K562 (cell line): ENCODE results near the gene VSIG10L. TPM values are rescaled to one million over a fixed set of nuclear protein-coding genes. Genes with fewer than 3 reads are reported as not detected.
A peak's percentile ranks its signal among the peaks of the same experiment; 100 is the strongest.

Experiments used
- ARNT ChIP-seq, 2 experiments: fragments of 450-650 bp; IDR thresholded peaks; 2 replicates each; pipeline ENCODE4 v1.6.1; 2016; ENCODE audit warnings: mild to moderate bottlenecking in 1 of 2
- EP400 ChIP-seq: fragments of 450-650 bp; IDR thresholded peaks from 2 replicates; pipeline ENCODE4 v1.6.1; 2017; ENCODE audit warnings: antibody characterized with exemption, mild to moderate bottlenecking, moderate library complexity
- KDM4B ChIP-seq, 2 experiments: fragments of 450-650 bp in 1 of 2; sonication (generic) in 1 of 2; IDR thresholded peaks; 2 replicates each; pipeline ENCODE4 v1.6.1; 2016 to 2017; ENCODE audit warnings: borderline replicate concordance in 2 of 2, antibody characterized with exemption in 1 of 2, low read depth in 1 of 2, mild to moderate bottlenecking in 1 of 2
- KLF6 ChIP-seq: fragments of 250-450 bp; sonication (Bioruptor Pico); IDR thresholded peaks from 2 replicates; pipeline ENCODE4 v1.4.0; 2020; ENCODE audit warnings: mild to moderate bottlenecking, moderate library complexity, borderline replicate concordance
- NR2C1 ChIP-seq, 2 experiments: fragments of 450-650 bp; IDR thresholded peaks; 2 replicates each; pipeline ENCODE4 v1.6.1; 2017; ENCODE audit warnings: mild to moderate bottlenecking in 2 of 2, antibody characterized with exemption in 1 of 2, inconsistent platforms in 1 of 2, missing compliant biosample characterization in 1 of 2, missing genetic modification characterization in 1 of 2
- NR3C1 ChIP-seq: sonication (generic); formaldehyde crosslinking; IDR thresholded peaks from 2 replicates; pipeline ENCODE4 v1.8.1; 2022; ENCODE audit warnings: missing genetic modification reagents
- PHTF2 ChIP-seq: fragments of 250-450 bp; sonication (Bioruptor Pico); IDR thresholded peaks from 2 replicates; pipeline ENCODE4 v1.5.0; 2021; ENCODE audit warnings: mild to moderate bottlenecking
- RBM25 ChIP-seq: fragments of 200-400 bp; formaldehyde crosslinking; IDR thresholded peaks from 2 replicates; pipeline ENCODE4 v1.6.1; 2018; ENCODE audit warnings: low read length, low read depth, moderate library complexity; ENCODE audit not compliant: severe bottlenecking
- RFX7 ChIP-seq: fragments of 250-450 bp; sonication (Bioruptor Pico); IDR thresholded peaks from 2 replicates; pipeline ENCODE4 v1.5.1; 2021; ENCODE audit warnings: mild to moderate bottlenecking
- SAFB ChIP-seq: fragments of 200-400 bp; formaldehyde crosslinking; IDR thresholded peaks from 2 replicates; pipeline ENCODE4 v1.6.1; 2017; ENCODE audit warnings: low read depth, low read length, borderline replicate concordance
- ZNF592 ChIP-seq: fragments of 450-650 bp; IDR thresholded peaks from 2 replicates; pipeline ENCODE4 v1.6.1; 2017; ENCODE audit warnings: antibody characterized with exemption, mild to moderate bottlenecking
- ZNF77 ChIP-seq: fragments of 250-450 bp; sonication (Bioruptor Pico); IDR thresholded peaks from 2 replicates; pipeline ENCODE4 v1.5.0; 2020
- polyA plus RNA-seq, 8 experiments: library from polyadenylated mRNA; depleted of rRNA in 4 of 8; stranded (reverse) in 5 of 8; unstranded in 3 of 8; fragments of >200 nt; fragmentation: Nextera tagmentation in 2 of 8; fragmentation: Illumina TruSeq in 1 of 8; extraction: Ambion mirVana in 2 of 8; extraction: Trizol in 1 of 8; gene quantifications; 2 replicates each; pipeline versions ENCODE4 v1.2.1 to v1.2.3, GENCODE V29; 2011 to 2014; ENCODE audit warnings: inconsistent platforms in 1 of 8, missing spikeins in 1 of 8
- total RNA-seq, 7 experiments: library from RNA; depleted of rRNA in 6 of 7; stranded (reverse); fragments of >200 nt in 6 of 7; fragmentation: Illumina TruSeq in 2 of 7; extraction: Trizol in 2 of 7; gene quantifications; 2 replicates each; pipeline versions ENCODE4 v1.2.1 to v1.2.3, GENCODE V29; 2011 to 2021; ENCODE audit warnings: low replicate concordance in 1 of 7
- TF ChIP-seq, protein P1 (sequence below): fragments of 450-650 bp; IDR thresholded peaks from 2 replicates; pipeline ENCODE4 v1.6.1; 2016; ENCODE audit warnings: low read depth
- TF ChIP-seq, protein P2 (sequence below): fragments of 250-450 bp; sonication (Bioruptor Pico); IDR thresholded peaks from 2 replicates; pipeline ENCODE4 v1.8.0; 2021; ENCODE audit warnings: moderate library complexity, mild to moderate bottlenecking, inconsistent platforms

Gene VSIG10L
- total and polyA plus RNA-seq, 9 of the 15 experiments (the other 6 are each of a cell fraction or from before 2014, with no cell fraction given): 1.1 to 7.6 (median 2.2) TPM

- TF ChIP-seq, protein P1, sequence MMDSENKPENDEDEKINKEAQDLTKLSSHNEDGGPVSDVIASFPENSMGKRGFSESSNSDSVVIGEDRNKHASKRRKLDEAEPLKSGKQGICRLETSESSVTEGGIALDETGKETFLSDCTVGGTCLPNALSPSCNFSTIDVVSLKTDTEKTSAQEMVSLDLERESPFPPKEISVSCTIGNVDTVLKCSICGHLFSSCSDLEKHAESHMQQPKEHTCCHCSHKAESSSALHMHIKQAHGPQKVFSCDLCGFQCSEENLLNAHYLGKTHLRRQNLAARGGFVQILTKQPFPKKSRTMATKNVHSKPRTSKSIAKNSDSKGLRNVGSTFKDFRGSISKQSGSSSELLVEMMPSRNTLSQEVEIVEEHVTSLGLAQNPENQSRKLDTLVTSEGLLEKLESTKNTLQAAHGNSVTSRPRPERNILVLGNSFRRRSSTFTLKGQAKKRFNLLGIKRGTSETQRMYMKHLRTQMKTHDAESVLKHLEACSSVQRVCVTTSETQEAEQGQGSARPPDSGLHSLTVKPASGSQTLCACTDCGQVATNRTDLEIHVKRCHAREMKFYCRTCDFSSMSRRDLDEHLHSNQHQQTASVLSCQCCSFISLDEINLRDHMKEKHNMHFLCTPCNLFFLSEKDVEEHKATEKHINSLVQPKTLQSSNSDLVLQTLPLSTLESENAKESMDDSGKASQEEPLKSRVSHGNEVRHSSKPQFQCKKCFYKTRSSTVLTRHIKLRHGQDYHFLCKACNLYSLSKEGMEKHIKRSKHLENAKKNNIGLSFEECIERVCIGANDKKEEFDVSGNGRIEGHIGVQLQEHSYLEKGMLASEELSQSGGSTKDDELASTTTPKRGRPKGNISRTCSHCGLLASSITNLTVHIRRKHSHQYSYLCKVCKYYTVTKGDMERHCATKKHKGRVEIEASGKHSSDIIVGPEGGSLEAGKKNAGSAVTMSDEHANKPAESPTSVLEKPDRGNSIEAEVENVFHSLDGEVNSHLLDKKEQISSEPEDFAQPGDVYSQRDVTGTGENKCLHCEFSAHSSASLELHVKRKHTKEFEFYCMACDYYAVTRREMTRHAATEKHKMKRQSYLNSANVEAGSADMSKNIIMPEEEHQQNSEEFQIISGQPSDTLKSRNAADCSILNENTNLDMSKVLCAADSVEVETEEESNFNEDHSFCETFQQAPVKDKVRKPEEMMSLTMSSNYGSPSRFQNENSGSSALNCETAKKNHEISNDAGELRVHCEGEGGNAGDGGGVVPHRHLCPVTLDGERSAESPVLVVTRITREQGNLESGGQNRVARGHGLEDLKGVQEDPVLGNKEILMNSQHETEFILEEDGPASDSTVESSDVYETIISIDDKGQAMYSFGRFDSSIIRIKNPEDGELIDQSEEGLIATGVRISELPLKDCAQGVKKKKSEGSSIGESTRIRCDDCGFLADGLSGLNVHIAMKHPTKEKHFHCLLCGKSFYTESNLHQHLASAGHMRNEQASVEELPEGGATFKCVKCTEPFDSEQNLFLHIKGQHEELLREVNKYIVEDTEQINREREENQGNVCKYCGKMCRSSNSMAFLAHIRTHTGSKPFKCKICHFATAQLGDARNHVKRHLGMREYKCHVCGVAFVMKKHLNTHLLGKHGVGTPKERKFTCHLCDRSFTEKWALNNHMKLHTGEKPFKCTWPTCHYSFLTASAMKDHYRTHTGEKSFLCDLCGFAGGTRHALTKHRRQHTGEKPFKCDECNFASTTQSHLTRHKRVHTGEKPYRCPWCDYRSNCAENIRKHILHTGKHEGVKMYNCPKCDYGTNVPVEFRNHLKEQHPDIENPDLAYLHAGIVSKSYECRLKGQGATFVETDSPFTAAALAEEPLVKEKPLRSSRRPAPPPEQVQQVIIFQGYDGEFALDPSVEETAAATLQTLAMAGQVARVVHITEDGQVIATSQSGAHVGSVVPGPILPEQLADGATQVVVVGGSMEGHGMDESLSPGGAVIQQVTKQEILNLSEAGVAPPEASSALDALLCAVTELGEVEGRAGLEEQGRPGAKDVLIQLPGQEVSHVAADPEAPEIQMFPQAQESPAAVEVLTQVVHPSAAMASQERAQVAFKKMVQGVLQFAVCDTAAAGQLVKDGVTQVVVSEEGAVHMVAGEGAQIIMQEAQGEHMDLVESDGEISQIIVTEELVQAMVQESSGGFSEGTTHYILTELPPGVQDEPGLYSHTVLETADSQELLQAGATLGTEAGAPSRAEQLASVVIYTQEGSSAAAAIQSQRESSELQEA: no peak
- TF ChIP-seq ARNT (IDR thresholded peaks at IDR 0.05) (no peak), RBM25 (peak; percentile 71), EP400 (peak; percentile 31; the same call in 1 of the 2 replicates), PHTF2 (CRISPR knock-in tag) (no peak), SAFB (no peak), ZNF592 (0 out of 2 replicates have a peak, but pooled peaks have one; percentile 26), KDM4B (IDR thresholded peaks at IDR 0.05; ENCODE audit: borderline replicate concordance in 2 of 2, low read depth in 1 of 2) (no peak), ZNF77 (CRISPR knock-in tag) (no peak), KLF6 (CRISPR knock-in tag) (no peak), RFX7 (CRISPR knock-in tag) (no peak), NR2C1 (IDR thresholded peaks at IDR 0.05) (peak; percentile 24; the same call in 1 of the 2 replicates), NR2C1 (tag; IDR thresholded peaks at IDR 0.05) (no peak), NR3C1 (CRISPR knock-in tag) (no peak)
- TF ChIP-seq, protein P2, sequence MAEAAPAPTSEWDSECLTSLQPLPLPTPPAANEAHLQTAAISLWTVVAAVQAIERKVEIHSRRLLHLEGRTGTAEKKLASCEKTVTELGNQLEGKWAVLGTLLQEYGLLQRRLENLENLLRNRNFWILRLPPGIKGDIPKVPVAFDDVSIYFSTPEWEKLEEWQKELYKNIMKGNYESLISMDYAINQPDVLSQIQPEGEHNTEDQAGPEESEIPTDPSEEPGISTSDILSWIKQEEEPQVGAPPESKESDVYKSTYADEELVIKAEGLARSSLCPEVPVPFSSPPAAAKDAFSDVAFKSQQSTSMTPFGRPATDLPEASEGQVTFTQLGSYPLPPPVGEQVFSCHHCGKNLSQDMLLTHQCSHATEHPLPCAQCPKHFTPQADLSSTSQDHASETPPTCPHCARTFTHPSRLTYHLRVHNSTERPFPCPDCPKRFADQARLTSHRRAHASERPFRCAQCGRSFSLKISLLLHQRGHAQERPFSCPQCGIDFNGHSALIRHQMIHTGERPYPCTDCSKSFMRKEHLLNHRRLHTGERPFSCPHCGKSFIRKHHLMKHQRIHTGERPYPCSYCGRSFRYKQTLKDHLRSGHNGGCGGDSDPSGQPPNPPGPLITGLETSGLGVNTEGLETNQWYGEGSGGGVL (CRISPR knock-in tag): no peak
These were observed 49.2 kb upstream of the VSIG10L start (continued) for GRCh38 chr19:51391073-51391611.
